A375 (cell line): Measurements from ENCODE around the gene SHROOM3. TPM values are rescaled to one million over a fixed set of nuclear protein-coding genes. Genes with fewer than 3 reads are reported as not detected.

ENCODE experiments used
- small RNA-seq: library from RNA; depleted of rRNA; stranded (forward); fragments of <200 nt; gene quantifications from one replicate; pipeline ENCODE3, GENCODE V24; 2014
- total RNA-seq: library from RNA; depleted of rRNA; stranded (reverse); fragments of >200 nt; shearing (Covaris generic); gene quantifications from 2 replicates; pipeline ENCODE4 v1.2.3, GENCODE V29; 2014; rRNA removed

SHROOM3 gene
- 11.7 and 13.1 TPM in 2 replicates for total RNA-seq

DNA sequence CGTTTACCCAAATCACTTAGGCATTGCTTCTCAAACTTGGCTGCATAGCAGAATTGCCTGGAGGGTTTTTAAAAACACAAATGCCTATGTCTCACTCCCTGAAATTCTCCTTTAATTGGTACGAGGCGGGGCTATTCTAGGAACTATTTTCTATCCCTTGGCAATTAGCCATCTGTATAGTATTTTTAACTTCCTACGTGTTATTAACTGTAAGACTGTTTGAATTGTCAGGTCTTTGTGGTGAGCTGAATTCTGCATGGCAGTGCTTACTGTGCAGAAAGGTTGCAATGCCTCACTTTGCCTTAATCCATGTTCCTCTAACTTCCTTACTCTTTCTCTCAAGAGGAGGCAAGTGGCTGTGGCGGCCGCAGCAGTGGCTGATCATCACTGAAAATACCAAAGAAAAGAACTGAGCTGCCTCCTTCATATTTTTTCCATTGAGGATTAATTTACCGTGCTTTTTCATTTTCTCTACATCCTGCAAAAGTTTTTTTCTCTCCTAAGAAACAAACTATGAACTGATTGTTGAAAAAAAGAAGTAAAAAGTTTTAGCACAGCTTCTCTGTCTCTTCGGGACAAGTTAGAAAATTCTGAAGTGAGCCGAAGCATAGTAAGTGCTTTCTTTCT, at the start of gene SHROOM3:
Gene SHROOM3, plus strand, starts transcription at position 329 of the 627 bp plus-strand sequence. CDS start 824 bp downstream, outside the sequence.

DNA sequence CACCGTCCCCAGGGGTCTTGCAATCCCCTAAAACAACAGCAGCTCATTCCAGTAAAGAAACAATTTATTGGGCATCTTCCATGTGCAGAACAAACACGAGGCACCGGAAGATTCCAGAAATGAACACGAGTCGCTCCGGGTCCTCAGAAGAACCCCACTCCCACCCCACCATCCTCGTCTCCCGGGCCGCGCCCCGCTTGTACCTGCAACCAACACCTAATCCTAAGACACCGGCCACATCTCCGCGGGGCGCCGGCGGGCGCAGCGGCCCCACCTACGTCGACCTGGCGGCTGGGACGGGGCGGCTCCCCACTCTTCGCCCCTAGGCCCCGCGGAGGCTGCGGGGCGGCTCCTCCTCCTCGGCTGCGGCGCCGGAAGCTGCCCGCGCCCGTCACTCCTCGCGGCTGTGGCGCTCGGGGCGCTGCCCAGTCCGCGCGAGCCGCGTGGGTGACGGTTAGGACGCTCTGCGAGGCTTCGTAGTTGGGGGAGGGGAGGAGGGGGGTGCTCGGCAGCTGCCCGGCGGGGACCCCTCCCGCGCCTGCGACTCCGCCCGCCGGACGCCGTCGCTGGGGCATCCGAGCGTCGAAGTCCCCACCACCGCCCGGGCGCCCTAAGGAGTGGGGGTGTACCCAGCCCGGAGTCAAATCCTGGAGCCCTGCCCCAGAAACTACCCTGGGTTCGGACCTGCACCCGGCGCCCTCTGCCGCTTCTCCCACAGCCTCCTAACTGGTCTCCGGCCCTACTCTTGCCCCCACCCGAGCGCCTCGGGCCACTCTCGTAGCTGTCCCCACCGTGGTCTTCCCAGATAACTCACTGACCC, 14.1 kb upstream of the SHROOM3 start, which contains the start of gene CCDC158:
Gene CCDC158, minus strand, starts transcription at position 380 of the 820 bp plus-strand sequence. CDS start 17,934 bp downstream, outside the sequence.

Small RNA genes lying within 50 kb of the gene (small RNA-seq; reads per million reads assigned to genes)
- not detected for gene MIR4450
- gene RF00278 = not detected
- gene RNU6-145P = not detected

Other genes with a start within 250 kb of the SHROOM3 start
- gene SCARB2, start 221.4 kb upstream of the SHROOM3 start, total RNA-seq = 55.2 and 67.4 TPM in 2 replicates
- 0.61 and 1.1 TPM in 2 replicates for gene FAM47E, start 183.5 kb upstream of the SHROOM3 start, total RNA-seq
- gene STBD1, start 128.5 kb upstream of the SHROOM3 start, total RNA-seq = 1.9 and 3.2 TPM in 2 replicates
- gene CCDC158, start 14.1 kb upstream of the SHROOM3 start, total RNA-seq = not detected in 2 replicates